ENCODE data around the gene NGF. TPM values are rescaled to one million over a fixed set of nuclear protein-coding genes. Genes with fewer than 3 reads are reported as not detected.

NGF gene
- total and polyA plus RNA-seq, 2 of the 8 experiments (the other 6 are each of a cell fraction or from before 2014, with no cell fraction given) = 1.6 TPM; not detected in 1

DNA sequence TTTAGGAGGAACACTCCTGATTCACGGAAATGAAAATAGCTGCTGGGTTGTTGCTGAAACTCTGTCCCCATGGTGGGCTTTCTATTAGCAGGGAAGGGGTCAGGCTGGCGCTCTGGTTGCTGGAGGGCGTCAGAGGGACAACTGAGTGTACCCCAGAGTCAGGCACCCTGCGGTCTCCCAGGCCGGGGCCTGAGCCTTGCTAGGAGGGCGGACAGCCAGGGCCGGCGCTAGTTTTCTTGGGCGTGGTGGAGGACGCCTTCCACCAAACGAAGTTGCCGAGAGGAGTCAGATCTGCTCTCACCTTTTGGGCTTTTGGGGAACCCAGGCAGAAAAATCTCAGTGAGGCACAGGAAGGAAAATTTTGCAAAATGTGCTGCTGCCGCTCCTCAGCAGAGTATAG lies 54.8 kb downstream of the NGF start:
- Histone ChIP-seq H3K4me3 (ENCODE audit: extremely low read depth in 1 of 4, insufficient read depth in 2 of 4, low read depth in 3 of 4, low read length in 4 of 4) (no peak overlapping the region), H3K14ac (ENCODE audit: insufficient read length) (no peak overlapping the region)
- CTCF ChIA-PET (ENCODE audit: partially characterized antibody) = interaction anchor here (0.7 to 1.8 kb wide), 5 partner anchors 8 to 423 kb away, joined by 3 to 10 read pairs (median 3); no protein-coding TSS in a partner anchor

More for the DNA sequence above, 54.8 kb downstream of the NGF start:
- Histone ChIP-seq H2BK5ac (ENCODE audit: low read depth, low read length) (no peak overlapping the region), H3K79me2 (ENCODE audit: control insufficient read depth in 1 of 2, insufficient read depth in 2 of 2, low read length in 2 of 2) (no peaks in the 10 kb centered on the region), H3K4ac (replicated peaks; ENCODE audit: insufficient read length, low read depth, low read length) (no peak overlapping the region), H3K79me1 (ENCODE audit: low read depth, low read length) (no peaks in the 10 kb centered on the region), H2BK15ac (ENCODE audit: low read length) (no peak overlapping the region), H2AK5ac (ENCODE audit: low read depth, low read length) (no peak overlapping the region), H2BK20ac (ENCODE audit: low read length) (no peak overlapping the region), H3K4me1 (replicated peaks in 1 of 4; ENCODE audit: control insufficient read depth in 3 of 4, insufficient read depth in 4 of 4, low read length in 3 of 4) (peaks cover 0 to under 1% (median 0%) of the 10 kb centered on the region in 4 experiments; a peak in 2 of 7 replicates), H3K27ac (ENCODE audit: low read depth, low read length) (no peak overlapping the region), H4K8ac (ENCODE audit: extremely low read depth, insufficient read depth, low read length) (no peak overlapping the region), H2AFZ (ENCODE audit: low read length) (no peak overlapping the region), H4K5ac (ENCODE audit: insufficient read length, low read depth, low read length) (no peak overlapping the region), H3K23ac (ENCODE audit: insufficient read length) (no peak overlapping the region), H3K9me3 (ENCODE audit: insufficient read depth in 2 of 2, low read depth in 1 of 2, low read length in 1 of 2) (no peaks in the 10 kb centered on the region; a peak in 1 of 4 replicates), H4K20me1 (replicated peaks in 1 of 2; ENCODE audit: control insufficient read depth in 1 of 2, insufficient read depth in 2 of 2, low read length in 2 of 2) (no peaks in the 10 kb centered on the region), H3K18ac (ENCODE audit: extremely low read depth, low read length) (no peak overlapping the region), H3K36me3 (ENCODE audit: control insufficient read depth in 2 of 4, insufficient read depth in 4 of 4, low read length in 3 of 4) (no peaks in the 10 kb centered on the region), H3K27me3 (replicated peaks in 1 of 4; ENCODE audit: control insufficient read depth in 3 of 4, extremely low read depth in 1 of 4, insufficient read depth in 3 of 4, low read length in 3 of 4) (no peaks in the 10 kb centered on the region; a peak in 1 of 7 replicates), H2BK120ac (replicated peaks; ENCODE audit: low read depth, low read length) (no peak overlapping the region), H3K56ac (replicated peaks; ENCODE audit: insufficient read length, low read depth, low read length) (no peak overlapping the region), H3K23me2 (ENCODE audit: low read depth, low read length) (no peaks in the 10 kb centered on the region), H4K91ac (replicated peaks; ENCODE audit: insufficient read length, low read length) (no peak overlapping the region), H2BK12ac (ENCODE audit: low read depth, low read length) (no peak overlapping the region), H3K4me2 (ENCODE audit: insufficient read depth in 1 of 2, low read depth in 2 of 2, low read length in 2 of 2) (no peak overlapping the region), H3K9ac (replicated peaks in 1 of 4; ENCODE audit: extremely low read depth in 1 of 4, low read depth in 3 of 4, low read length in 3 of 4) (no peak overlapping the region)
- WGBS, 2 experiments (ENCODE audit: extremely low coverage in 1 of 2, insufficient coverage in 1 of 2, insufficient read length in 1 of 2, insufficient replicate concordance in 2 of 2, low coverage in 1 of 2, low lambda C conversion rate in 2 of 2, missing lambda C conversion rate in 1 of 2) = 90% methylated on average over 13 of the region's 13 CpGs; no CpG with 5 or more reads in 1 of the 2 experiments
- FAIRE-seq (no peak), DNase-seq (ENCODE audit: low read depth in 1 of 2, low spot score in 2 of 2) (no peak)
- POLR2A ChIA-PET (ENCODE audit: partially characterized antibody) = no interaction called here
- no peak for TF ChIP-seq KDM1A (IDR thresholded peaks at IDR 0.05; ENCODE audit: borderline replicate concordance, low read length)
- TF ChIP-seq SP1 (IDR thresholded peaks at IDR 0.05; ENCODE audit: low read depth, low read length) = no peak
- no peak for TF ChIP-seq RBBP5 (IDR thresholded peaks at IDR 0.05; ENCODE audit: borderline replicate concordance, low read depth, low read length)
- TF ChIP-seq SRF (IDR thresholded peaks at IDR 0.05; ENCODE audit: low read depth, low read length) = no peak
- TF ChIP-seq SP4 (IDR thresholded peaks at IDR 0.05; ENCODE audit: low read length) = no peak
- TF ChIP-seq JUN (IDR thresholded peaks at IDR 0.05; ENCODE audit: low read depth, low read length) = no peak
- no peak for TF ChIP-seq SAP30 (IDR thresholded peaks at IDR 0.05; ENCODE audit: insufficient read depth, insufficient replicate concordance, low read length)
- no peak for TF ChIP-seq ATF3 (IDR thresholded peaks at IDR 0.05; ENCODE audit: insufficient read depth, low read depth, low read length)
- no peak for TF ChIP-seq TAF1 (IDR thresholded peaks at IDR 0.05; ENCODE audit: low read depth, low read length)

Data from H1 (cell line).